Esophagus muscularis mucosa (tissue), 4 donors: ENCODE results near the gene ANP32E. TPM values are rescaled to one million over a fixed set of nuclear protein-coding genes. Genes with fewer than 3 reads are reported as not detected.

Source experiments
- DNase-seq: peaks from one replicate; pipeline ENCODE4 v3.0.0-alpha.2; 2017; ENCODE audit errors: extremely low spot score
- H3K27ac ChIP-seq, 4 donors: fragments of 200-600 bp; sonication (generic); replicated peaks in 1 of 4; 1 replicate in 3 of 4; 2 replicates in 1 of 4; pipeline ENCODE4 v1.5.1; 2016 to 2019; ENCODE audit warnings: mild to moderate bottlenecking in 1 of 4
- H3K27me3 ChIP-seq, 4 donors: fragments of 200-600 bp; sonication (generic); one replicate each; pipeline versions ENCODE4 v1.5.1 to v1.6.0; 2016 to 2019
- H3K36me3 ChIP-seq, 4 donors: fragments of 200-600 bp; sonication (generic); one replicate each; pipeline ENCODE4 v1.5.1; 2016 to 2019
- H3K4me1 ChIP-seq, 4 donors: fragments of 200-600 bp; sonication (generic); one replicate each; pipeline ENCODE4 v1.5.1; 2016 to 2019
- H3K4me3 ChIP-seq, 4 donors: fragments of 200-600 bp; sonication (generic); 1 replicate in 2 of 4; 2 replicates in 2 of 4; pipeline ENCODE4 v1.5.1; 2016 to 2019; ENCODE audit warnings: mild to moderate bottlenecking in 4 of 4, moderate library complexity in 1 of 4
- H3K9me3 ChIP-seq, 4 donors: fragments of 200-600 bp; sonication (generic); 1 replicate in 3 of 4; 2 replicates in 1 of 4; pipeline ENCODE4 v1.5.1; 2016 to 2019
- EP300 ChIP-seq: sonication (generic); formaldehyde crosslinking; IDR thresholded peaks from one replicate; pipeline ENCODE4 v1.6.1; 2017; ENCODE audit warnings: antibody characterized with exemption
- POLR2A ChIP-seq: fragments of 450-650 bp; IDR thresholded peaks from one replicate; pipeline ENCODE4 v1.6.1; 2017; ENCODE audit warnings: antibody characterized with exemption, moderate library complexity, mild to moderate bottlenecking, low read depth
- POLR2AphosphoS5 ChIP-seq, 2 donors: sonication (generic); formaldehyde crosslinking; IDR thresholded peaks; one replicate each; pipeline ENCODE4 v1.6.1; 2017; ENCODE audit warnings: antibody characterized with exemption in 2 of 2
- WGBS: methylation state at CpG from one replicate; pipeline ENCODE4 v1.1.5; 2018; 5-methylcytosine and 5-hydroxymethylcytosine counted together
- intact Hi-C: fragments of 100-400 bp; cut with DNase I; formaldehyde crosslinking; loops from one replicate; pipeline ENCODE4 v1.15.1; 2023
- total RNA-seq, 4 donors: library from RNA; depleted of rRNA; stranded (reverse); fragments of >200 nt; gene quantifications; one replicate each; pipeline versions ENCODE4 v1.1.0 to v1.2.1, GENCODE V29; 2016
- TF ChIP-seq, protein P1 (sequence below), 3 experiments: fragments of 200-600 bp in 2 of 3; fragments of 450-650 bp in 1 of 3; sonication (generic) in 2 of 3; IDR thresholded peaks; one replicate each; pipeline ENCODE4 v1.5.1; 2017 to 2019; ENCODE audit warnings: antibody characterized with exemption in 3 of 3, mild to moderate bottlenecking in 2 of 3, moderate library complexity in 1 of 3

Gene ANP32E
- total RNA-seq, 4 donors from 2014 or later: 15.6 to 20.3 (median 18.6) TPM

DNA sequence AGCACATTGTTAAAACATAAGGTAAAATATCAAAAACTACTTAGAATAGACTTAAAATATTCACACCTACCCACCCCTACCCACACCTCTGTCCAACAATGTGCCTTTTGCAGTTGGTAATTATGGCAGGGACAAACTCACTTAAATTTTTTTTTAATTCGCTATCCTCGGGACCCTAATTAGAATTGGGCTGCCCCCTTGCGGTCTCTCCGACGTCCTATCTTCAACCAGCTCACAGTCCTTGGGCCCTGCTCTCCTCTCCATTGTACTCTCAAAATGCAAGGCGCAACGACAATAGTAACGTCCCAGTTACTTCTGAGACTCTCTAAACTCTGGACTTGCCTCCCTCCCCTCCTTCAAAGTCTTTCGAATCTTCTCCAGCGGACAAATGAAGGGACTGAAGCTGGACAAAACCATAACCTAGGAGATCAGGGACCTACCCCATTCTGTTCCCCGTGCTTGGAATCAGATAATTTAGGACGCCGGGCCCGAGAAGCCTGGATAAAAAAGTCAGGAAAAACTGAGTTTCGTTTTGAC is 45.4 kb upstream of the ANP32E start:
- Histone ChIP-seq H3K4me1 (peaks cover 23 to 49% (median 46%) of the 10 kb centered on the region in 4 donors), H3K36me3 (peaks cover 2 to 21% (median 11%) of the 10 kb centered on the region in 4 donors), H3K27ac (peak overlapping the region; percentile 91 to 96 (median 95)), H3K9me3 (no peaks in the 10 kb centered on the region), H3K4me3 (peak overlapping the region; percentile 62 to 77 (median 69)), H3K27me3 (no peaks in the 10 kb centered on the region)
- 4% methylated on average over 15 of the region's 15 CpGs for WGBS
- DNase-seq: peak; percentile 94
- intact Hi-C loops: loop anchor here (2.0 kb wide), 1 partner anchor 24 kb away; the partner anchor contains the start of gene CA14
- TF ChIP-seq, protein P1, sequence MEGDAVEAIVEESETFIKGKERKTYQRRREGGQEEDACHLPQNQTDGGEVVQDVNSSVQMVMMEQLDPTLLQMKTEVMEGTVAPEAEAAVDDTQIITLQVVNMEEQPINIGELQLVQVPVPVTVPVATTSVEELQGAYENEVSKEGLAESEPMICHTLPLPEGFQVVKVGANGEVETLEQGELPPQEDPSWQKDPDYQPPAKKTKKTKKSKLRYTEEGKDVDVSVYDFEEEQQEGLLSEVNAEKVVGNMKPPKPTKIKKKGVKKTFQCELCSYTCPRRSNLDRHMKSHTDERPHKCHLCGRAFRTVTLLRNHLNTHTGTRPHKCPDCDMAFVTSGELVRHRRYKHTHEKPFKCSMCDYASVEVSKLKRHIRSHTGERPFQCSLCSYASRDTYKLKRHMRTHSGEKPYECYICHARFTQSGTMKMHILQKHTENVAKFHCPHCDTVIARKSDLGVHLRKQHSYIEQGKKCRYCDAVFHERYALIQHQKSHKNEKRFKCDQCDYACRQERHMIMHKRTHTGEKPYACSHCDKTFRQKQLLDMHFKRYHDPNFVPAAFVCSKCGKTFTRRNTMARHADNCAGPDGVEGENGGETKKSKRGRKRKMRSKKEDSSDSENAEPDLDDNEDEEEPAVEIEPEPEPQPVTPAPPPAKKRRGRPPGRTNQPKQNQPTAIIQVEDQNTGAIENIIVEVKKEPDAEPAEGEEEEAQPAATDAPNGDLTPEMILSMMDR (IDR thresholded peaks at IDR 0.05): peak; percentile 74 to 85 (median 74)
- peak; percentile 5 for TF ChIP-seq POLR2A
- TF ChIP-seq POLR2AphosphoS5 (IDR thresholded peaks at IDR 0.05): no peak
- TF ChIP-seq EP300: no peak

DNA sequence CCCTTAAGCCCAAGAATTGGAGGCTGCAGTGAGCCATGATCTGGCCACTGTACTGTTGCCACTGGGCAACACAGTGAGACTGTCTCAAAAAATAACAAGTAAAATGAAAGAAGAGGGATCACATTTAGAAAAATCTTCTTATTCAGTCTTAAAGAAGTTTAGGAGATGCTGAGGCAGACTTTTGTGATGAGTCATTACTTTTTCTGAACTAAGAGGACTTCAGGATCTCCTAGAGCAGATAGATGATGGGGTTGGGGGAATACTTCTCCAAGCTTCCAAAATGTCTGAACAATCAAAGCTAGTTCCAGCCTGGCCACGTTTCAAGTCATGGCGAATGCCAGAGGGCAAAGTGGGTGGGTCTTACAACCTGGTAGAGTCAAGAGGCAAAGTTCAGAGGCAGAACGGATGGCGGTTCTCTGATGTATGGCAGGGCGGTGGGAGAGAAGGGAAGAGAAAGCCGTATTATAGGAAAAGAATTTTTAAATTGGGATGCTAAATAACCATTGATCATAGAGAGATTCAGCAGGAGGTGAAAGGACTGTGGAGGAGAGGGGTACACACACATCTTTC is 44.3 kb upstream of the ANP32E start:
- no peaks in the 10 kb centered on the region for H3K9me3 ChIP-seq
- WGBS: 87% methylated on average over 6 of the region's 6 CpGs
- peaks cover 0 to 12% (median 7%) of the 10 kb centered on the region in 4 donors for H3K36me3 ChIP-seq
- peak overlapping the region; percentile 91 to 96 (median 95) for H3K27ac ChIP-seq
- intact Hi-C loops: loop anchor here (2.0 kb wide), 1 partner anchor 23 kb away; the partner anchor contains the start of gene CA14
- H3K27me3 ChIP-seq: no peaks in the 10 kb centered on the region
- no peak for TF ChIP-seq POLR2A
- no peak overlapping the region for H3K4me3 ChIP-seq
- no peak for DNase-seq
- peaks cover 23 to 47% (median 44%) of the 10 kb centered on the region in 4 donors for H3K4me1 ChIP-seq

DNA sequence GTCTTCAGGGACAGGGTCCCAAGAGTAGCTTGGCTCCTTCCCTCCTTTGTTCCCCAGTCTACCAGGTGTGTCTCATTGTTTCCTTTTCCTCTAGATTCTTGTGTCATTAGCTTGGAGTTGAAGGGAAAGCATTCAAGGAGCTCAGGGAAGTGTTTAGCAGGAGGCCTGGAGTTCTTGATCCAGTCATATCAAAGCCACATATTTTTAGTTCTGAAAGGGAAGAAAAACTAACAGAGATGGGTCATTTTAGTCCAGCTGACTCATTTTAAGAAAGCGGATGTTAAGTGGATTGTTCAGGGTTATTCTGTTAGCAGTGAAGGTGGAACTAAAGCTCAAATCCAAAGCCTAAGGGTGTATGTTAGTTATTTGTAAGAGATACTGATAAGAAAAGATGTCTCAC is 37.4 kb upstream of the ANP32E start:
- Histone ChIP-seq H3K27me3 (no peaks in the 10 kb centered on the region), H3K4me1 (peaks cover 23 to 34% (median 33%) of the 10 kb centered on the region in 4 donors), H3K36me3 (peaks cover 0 to 9% (median 0%) of the 10 kb centered on the region in 4 donors), H3K27ac (peak overlapping the region; percentile 46 to 75 (median 74)), H3K9me3 (no peaks in the 10 kb centered on the region), H3K4me3 (peak overlapping the region; percentile 34 to 41 (median 37))
- intact Hi-C loops: no loop called here
- 39% methylated on average over 1 of the region's 1 CpG for WGBS
- no peak for TF ChIP-seq POLR2AphosphoS5 (IDR thresholded peaks at IDR 0.05)
- TF ChIP-seq POLR2A: no peak
- no peak for TF ChIP-seq EP300
- TF ChIP-seq, protein P1 (IDR thresholded peaks at IDR 0.05): no peak
- DNase-seq: no peak

DNA sequence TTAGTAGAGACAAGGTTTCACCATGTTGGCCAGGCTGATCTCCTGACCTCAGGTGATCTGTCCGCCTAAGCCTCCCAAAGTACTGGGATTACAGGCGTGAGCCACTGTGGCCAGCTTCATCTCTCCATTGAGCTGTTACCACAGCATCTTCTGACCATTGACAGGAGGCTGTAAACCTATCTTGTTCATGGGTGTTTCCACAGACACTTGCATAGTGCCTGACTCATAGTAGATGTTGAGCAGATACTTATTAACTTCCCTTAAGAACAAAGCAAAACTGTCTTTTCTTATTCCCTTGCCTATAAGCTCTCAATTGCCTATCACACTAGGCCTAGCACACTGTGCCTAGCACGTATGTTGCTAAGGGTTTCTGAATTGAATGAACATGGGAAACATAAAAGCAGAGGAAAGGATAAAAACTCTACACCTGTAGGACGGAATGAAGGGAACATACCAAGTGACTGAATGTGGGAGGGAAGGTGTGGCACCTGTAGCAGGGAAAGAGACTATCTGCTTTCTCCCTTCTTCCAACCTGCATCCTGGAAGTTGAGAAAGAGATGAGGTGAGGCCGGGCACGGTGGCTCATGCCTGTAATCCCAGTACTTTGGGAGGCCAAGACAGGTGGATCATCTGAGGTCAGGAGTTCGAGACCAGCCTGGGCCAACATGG is 35.5 kb upstream of the ANP32E start:
- Histone ChIP-seq H3K27ac (peak overlapping the region; percentile 46 to 75 (median 74)), H3K27me3 (no peaks in the 10 kb centered on the region), H3K4me1 (peaks cover 35 to 53% (median 49%) of the 10 kb centered on the region in 4 donors), H3K36me3 (peaks cover 9 to 14% (median 12%) of the 10 kb centered on the region in 4 donors), H3K4me3 (no peak overlapping the region), H3K9me3 (no peaks in the 10 kb centered on the region)
- intact Hi-C loops: no loop called here
- WGBS: 90% methylated on average over 6 of the region's 7 CpGs
- no peak for DNase-seq
- TF ChIP-seq, protein P1 (IDR thresholded peaks at IDR 0.05): no peak
- no peak for TF ChIP-seq POLR2A
- TF ChIP-seq POLR2AphosphoS5 (IDR thresholded peaks at IDR 0.05): no peak
- TF ChIP-seq EP300: no peak

DNA sequence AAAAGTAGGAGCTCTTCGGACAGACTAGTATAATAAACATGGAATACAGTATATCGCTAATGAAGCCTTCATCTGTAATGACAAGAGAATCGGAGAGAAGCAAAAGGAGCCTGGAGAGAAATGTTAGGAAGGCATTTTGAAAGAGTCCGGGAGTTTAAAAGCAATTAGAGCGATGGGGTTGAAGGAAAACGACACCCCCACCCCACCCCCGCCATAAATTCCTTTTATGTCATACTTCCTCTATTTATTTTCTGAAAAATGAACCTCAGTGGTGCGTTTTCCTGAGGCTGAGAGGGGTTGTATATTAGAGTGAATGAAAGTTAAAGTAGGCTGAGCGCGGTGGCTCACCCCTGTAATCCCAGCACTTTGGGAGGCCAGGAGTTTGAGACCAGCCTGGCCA is 33.5 kb upstream of the ANP32E start:
- peaks cover 35 to 55% (median 49%) of the 10 kb centered on the region in 4 donors for H3K4me1 ChIP-seq
- peak overlapping the region; percentile 76 to 99 (median 94) for H3K4me3 ChIP-seq
- intact Hi-C loops: loop anchor here (2.0 kb wide), 1 partner anchor 23 kb away; the partner anchor contains the start of gene MRPS21
- H3K27ac ChIP-seq: peak overlapping the region; percentile 92 to 98 (median 96)
- 22% methylated on average over 10 of the region's 10 CpGs for WGBS
- DNase-seq: no peak
- H3K27me3 ChIP-seq: no peaks in the 10 kb centered on the region
- no peaks in the 10 kb centered on the region for H3K9me3 ChIP-seq
- TF ChIP-seq POLR2AphosphoS5 (IDR thresholded peaks at IDR 0.05) (no peak), EP300 (no peak), POLR2A (no peak)
- TF ChIP-seq, protein P1 (IDR thresholded peaks at IDR 0.05): no peak
- H3K36me3 ChIP-seq: peaks cover 21 to 33% (median 30%) of the 10 kb centered on the region in 4 donors
